HG03039 (cell line): ENCODE measurements around the gene HNRNPUL1.
A peak's percentile ranks its signal among the peaks of the same experiment; 100 is the strongest.
"Not testable (repeated sequence)": the region's sequence is repeated elsewhere in the genome, so short reads cannot be mapped to it uniquely, and the experiment has no call there.

Source experiments
- ATAC-seq: cut with Tn5 transposase; IDR thresholded peaks from one replicate; pipeline ENCODE4 v1.9.1; 2021; ENCODE audit warnings: mild to moderate bottlenecking, moderate library complexity; ENCODE audit not compliant: unreplicated experiment

The HNRNPUL1 gene

GRCh38 chr19:41273076-41273475, 8.9 kb downstream of the HNRNPUL1 start:
- no peak for ATAC-seq

- no peak for ATAC-seq
Measured at GRCh38 chr19:41274802-41275201, 10.6 kb downstream of the HNRNPUL1 start.

- no peak for ATAC-seq
Measured at GRCh38 chr19:41276231-41276630, 12.1 kb downstream of the HNRNPUL1 start.

DNA sequence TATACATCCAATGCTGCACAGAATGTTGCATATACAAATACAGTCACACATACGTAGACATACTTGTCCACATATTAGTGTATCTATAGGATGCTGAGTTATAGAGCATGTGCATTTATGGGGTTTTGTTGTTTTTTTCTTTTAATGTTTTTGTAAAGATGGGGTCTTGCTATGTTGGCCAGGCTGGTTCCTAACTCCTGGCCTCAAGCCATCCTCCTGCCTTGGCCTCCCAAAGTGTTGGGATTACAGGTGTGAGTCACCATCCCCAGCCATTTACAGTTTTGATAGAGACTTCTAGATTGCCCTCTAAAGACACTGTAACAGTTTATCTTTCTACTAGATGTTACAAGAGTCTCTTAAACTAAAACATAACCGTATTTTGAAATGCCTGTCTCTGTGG, 14.3 kb downstream of the HNRNPUL1 start:
- no peak for ATAC-seq

DNA sequence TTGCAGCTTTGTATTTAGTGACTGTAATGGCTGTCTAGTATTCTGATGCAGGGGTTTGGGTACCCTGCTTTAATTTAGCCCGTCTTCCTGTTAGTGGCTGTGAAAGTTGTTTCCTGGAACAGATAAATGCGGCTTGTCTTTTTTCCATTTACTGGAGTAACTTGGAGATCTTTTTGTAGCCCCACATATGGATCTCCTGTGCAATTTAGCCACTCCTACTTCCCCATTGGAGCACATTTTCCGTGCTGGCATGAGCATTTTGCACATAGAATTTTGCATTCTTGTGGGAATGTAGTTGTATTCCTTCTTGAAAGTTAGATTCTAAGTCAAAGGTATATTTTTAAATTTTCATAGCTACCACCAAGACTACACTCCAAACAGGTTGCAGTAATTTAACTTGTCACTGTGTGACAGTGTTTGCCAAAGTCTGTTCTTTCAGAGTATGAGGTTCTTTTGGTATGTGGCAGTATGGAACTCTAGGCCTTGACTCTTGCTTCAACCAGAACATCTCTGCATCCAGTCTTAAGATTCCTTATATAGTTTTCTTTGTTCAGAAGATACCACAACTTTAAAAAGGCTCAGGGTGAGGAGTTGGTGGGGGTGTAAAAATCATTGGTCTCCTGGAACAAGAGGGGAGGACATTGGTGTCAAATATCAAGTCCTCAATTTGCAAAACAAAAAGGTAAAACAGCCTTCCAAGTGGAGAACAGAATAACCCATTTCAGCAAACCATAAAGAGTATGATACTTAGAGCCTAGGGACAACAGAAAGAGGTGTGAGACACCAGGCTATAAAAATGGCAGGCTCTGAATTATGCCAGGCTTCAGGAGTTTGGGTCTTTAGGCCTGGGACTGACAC, 24.7 kb downstream of the HNRNPUL1 start:
- ATAC-seq = no peak

- not testable (repeated sequence) for ATAC-seq
Measured at GRCh38 chr19:41289814-41290213, 25.6 kb downstream of the HNRNPUL1 start.

DNA sequence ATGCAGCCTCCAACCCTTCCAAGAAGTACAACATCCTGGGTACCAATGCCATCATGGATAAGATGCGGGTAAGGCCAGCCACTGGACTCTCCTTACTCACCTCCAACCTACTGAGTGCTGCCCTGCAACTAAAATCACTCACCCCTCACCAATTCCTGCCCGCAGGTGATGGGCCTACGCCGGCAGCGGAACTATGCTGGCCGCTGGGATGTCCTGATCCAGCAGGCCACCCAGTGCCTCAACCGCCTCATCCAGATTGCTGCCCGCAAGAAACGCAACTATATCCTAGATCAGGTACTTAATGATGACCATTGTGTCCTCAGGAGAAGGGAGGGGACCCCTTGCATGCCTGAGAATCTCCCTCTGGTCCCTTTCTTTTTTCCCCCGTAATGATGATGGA, 30.2 kb downstream of the HNRNPUL1 start:
- ATAC-seq = no peak

DNA sequence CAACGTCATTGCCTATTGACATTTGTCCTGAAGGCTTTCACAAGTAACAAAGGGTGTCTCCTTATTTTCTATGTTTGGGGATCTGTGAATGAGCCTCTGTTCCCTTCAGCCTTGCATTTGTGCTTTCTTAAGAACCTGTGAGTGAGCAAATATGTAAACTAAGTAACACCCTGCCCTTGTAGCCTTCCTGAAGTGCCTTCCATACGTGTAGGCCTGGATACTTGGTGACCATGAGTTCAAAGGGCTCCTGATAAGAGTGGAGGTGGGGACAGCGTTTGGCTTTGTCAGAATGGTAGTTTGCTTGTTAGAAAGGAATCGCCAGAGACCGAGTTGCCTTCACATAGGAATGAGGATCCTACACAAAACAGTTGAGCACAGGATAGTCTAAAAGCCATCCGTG, 31.3 kb downstream of the HNRNPUL1 start:
- no peak for ATAC-seq

GRCh38 chr19:41296433-41296871, 32.3 kb downstream of the HNRNPUL1 start:
- ATAC-seq = no peak

- peak; percentile 49 for ATAC-seq
Measured at GRCh38 chr19:41297628-41298347, 33.6 kb downstream of the HNRNPUL1 start.

DNA sequence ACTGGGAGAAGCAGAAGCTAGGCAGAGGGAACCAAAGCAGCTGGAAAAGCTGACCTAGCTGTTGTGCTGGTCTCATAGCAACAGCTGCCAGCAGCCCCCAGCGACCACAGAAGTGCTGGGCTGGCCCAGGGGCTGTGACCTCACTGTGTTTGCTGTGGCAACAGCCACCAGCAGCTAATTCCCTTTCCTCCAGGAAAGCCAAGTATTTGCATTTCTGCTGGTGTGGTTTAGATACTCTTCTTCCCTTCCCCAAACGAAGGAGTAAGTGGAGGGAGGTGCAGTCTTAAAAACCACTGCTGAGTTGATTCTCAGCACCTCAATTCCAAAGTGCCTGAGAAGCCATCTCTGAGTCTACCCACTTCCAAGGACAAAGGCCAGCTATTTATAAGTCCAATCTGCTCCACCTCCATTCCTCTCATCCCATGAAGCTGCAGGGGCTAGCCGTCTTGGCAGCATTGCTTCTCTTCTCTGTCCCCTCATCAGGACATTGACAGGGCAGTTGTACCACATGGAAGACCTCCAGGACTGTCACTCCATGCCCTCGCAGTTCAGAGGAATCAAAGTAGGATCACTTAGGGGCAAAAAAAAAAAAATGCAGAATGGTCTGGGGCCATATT, 34.3 kb downstream of the HNRNPUL1 start:
- ATAC-seq = no peak

DNA sequence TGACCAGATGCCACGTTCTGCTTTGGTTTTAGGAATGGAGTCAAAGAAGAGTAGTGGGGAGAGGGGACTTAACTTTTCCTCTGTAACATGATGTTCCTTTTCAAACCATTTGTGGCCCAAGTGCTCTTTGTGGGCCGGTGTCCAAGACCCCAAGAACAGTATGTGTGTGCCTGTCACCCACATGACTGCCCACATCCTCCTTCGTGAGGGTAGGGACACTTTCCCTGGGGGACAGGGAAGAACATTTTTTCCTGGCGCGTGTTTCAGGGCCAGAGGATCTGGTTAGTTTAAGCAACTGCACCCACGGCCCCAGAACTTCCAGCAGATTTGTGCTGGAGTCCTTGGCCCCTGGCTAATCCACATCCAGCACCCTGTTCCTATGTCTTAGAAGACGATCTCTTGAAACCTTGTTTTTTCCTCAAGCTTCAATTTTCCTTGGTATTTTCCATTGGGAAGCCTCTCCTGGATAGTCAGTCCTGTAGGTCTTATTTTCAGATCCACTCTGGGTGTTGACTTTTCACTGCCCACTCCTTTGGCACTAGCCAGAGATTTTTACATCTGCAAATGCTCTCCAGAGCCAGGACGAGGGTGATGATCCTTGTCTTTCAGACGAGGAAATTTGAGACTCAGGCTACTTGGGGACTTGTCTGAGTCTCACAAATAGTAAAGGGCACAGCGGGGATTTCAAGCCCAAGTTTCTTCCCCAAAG, 35.0 kb downstream of the HNRNPUL1 start:
- no peak for ATAC-seq

GRCh38 chr19:41299755-41300089, 35.5 kb downstream of the HNRNPUL1 start:
- no peak for ATAC-seq

GRCh38 chr19:41300555-41300954, 36.4 kb downstream of the HNRNPUL1 start:
- ATAC-seq = no peak

DNA sequence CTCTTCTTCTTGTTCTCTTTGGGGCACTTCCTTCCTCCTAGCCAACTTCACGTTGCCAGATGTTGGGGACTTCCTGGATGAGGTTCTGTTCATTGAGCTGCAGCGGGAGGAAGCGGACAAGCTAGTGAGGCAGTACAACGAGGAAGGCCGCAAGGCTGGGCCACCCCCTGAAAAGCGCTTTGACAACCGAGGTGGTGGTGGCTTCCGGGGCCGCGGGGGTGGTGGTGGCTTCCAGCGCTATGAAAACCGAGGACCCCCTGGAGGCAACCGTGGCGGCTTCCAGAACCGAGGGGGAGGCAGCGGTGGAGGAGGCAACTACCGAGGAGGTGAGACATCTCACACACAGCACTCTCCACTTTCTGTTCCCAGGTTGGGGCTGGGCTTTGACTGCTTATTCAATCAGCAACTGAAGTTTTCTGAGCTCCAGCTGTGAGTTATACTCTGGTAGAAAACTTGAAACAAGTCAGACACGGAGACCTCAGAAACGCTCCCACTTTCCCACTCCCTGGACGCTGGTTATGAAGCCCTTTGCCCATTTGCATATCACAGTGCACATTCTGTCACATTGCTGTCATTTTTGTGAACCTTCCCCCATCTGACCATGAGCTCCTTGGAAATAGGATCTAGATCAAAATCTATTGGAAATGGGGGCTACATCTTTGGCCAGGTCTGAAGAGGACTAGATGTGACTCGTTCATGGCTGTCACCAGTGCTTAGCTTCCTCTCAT, 38.6 kb downstream of the HNRNPUL1 start:
- no peak for ATAC-seq

GRCh38 chr19:41303954-41304353, 39.8 kb downstream of the HNRNPUL1 start:
- ATAC-seq = no peak

GRCh38 chr19:41304706-41305483, 40.7 kb downstream of the HNRNPUL1 start:
- ATAC-seq = no peak

- ATAC-seq = no peak
Measured at GRCh38 chr19:41305927-41306793, 42.0 kb downstream of the HNRNPUL1 start.
